A673 (cell line): ENCODE results near the gene FBXL7. TPM values are rescaled to one million over a fixed set of nuclear protein-coding genes. Genes with fewer than 3 reads are reported as not detected.

ENCODE experiments used
- BruUV-seq: library from RNA; stranded (reverse); fragments of 400-500 nt; replicated peaks from 2 replicates; lab custom pipeline; 2021; lab: Mats Ljungman, UMichigan
- CTCF ChIA-PET: fragments of 300-600 bp; sonication (Branson Sonifier 250); formaldehyde crosslinking; loops from one replicate; lab custom pipeline; 2022; ENCODE audit warnings: antibody characterized with exemption; lab: Charles Lee
- POLR2A ChIA-PET: fragments of 300-600 bp; sonication (Branson Sonifier 250); formaldehyde crosslinking; loops from one replicate; lab custom pipeline; 2022; ENCODE audit warnings: antibody characterized with exemption; ENCODE audit not compliant: low non-redundant PET; lab: Charles Lee
- DNase-seq: peaks from one replicate; pipeline ENCODE4 v3.0.0-alpha.2; 2015; ENCODE audit warnings: low spot score
- H3K27ac ChIP-seq: fragments of 200-600 bp; sonication (generic); 2 replicates; pipeline ENCODE4 v1.5.1; 2016; ENCODE audit warnings: mixed run types, low read depth, mild to moderate bottlenecking, mixed read lengths, antibody characterized with exemption, low read length; ENCODE audit not compliant: poor library complexity, severe bottlenecking
- H3K27me3 ChIP-seq: fragments of 200-600 bp; sonication (generic); replicated peaks from 2 replicates; pipeline ENCODE4 v1.6.1; 2017; ENCODE audit warnings: mixed run types, low read depth, mild to moderate bottlenecking, mixed read lengths, antibody characterized with exemption, low read length; ENCODE audit not compliant: insufficient read depth, poor library complexity
- H3K36me3 ChIP-seq: fragments of 200-600 bp; sonication (generic); 2 replicates; pipeline ENCODE4 v1.6.1; 2016; ENCODE audit warnings: mixed run types, mild to moderate bottlenecking, mixed read lengths, antibody characterized with exemption, low read length; ENCODE audit not compliant: insufficient read depth, poor library complexity, severe bottlenecking
- H3K4me1 ChIP-seq: fragments of 200-600 bp; sonication (generic); 2 replicates; pipeline ENCODE4 v1.6.1; 2017; ENCODE audit warnings: mixed run types, mild to moderate bottlenecking, mixed read lengths, antibody characterized with exemption, low read length; ENCODE audit not compliant: insufficient read depth, poor library complexity, severe bottlenecking
- H3K4me3 ChIP-seq: fragments of 200-600 bp; sonication (generic); 2 replicates; pipeline ENCODE4 v1.5.1; 2016; ENCODE audit warnings: low read depth, mixed run types, mild to moderate bottlenecking, mixed read lengths, low read length; ENCODE audit not compliant: poor library complexity, severe bottlenecking
- H3K9me3 ChIP-seq: fragments of 200-600 bp; sonication (generic); 2 replicates; pipeline ENCODE4 v1.6.1; 2016; ENCODE audit warnings: mixed run types, low read depth, mild to moderate bottlenecking, mixed read lengths, antibody characterized with exemption, low read length; ENCODE audit not compliant: poor library complexity, severe bottlenecking
- CTCF ChIP-seq: fragments of 300-800, 200-600 bp; sonication (generic); conservative IDR thresholded peaks from 2 replicates; pipeline ENCODE4 v1.5.1; 2017; ENCODE audit warnings: low read depth, mild to moderate bottlenecking, antibody characterized with exemption, low read length, moderate library complexity, mixed read lengths
- EZH2 ChIP-seq: fragments of 200-600 bp; sonication (generic); IDR thresholded peaks from 2 replicates; pipeline ENCODE4 v1.6.1; 2017; ENCODE audit warnings: borderline replicate concordance, low read depth, mild to moderate bottlenecking, mixed read lengths, antibody characterized with exemption, low read length; ENCODE audit not compliant: poor library complexity, severe bottlenecking
- intact Hi-C: fragments of 100-400 bp; cut with micrococcal nuclease; formaldehyde crosslinking; loops from one replicate; pipeline ENCODE4 v1.10.0; 2022; ENCODE audit not compliant: unreplicated experiment
- total RNA-seq: library from RNA; stranded (reverse); gene quantifications from 2 replicates; pipeline ENCODE4 v1.2.3, GENCODE V29; 2021

Gene FBXL7
- total RNA-seq, 1 experiment from 2014 or later, result 5.9 TPM

GRCh38 chr5:15948190-15948589 lies 448.2 kb downstream of the FBXL7 start:
- Histone ChIP-seq H3K9me3 (no peaks in the 10 kb centered on the region), H3K27ac (no peak overlapping the region), H3K4me1 (no peaks in the 10 kb centered on the region), H3K4me3 (no peak overlapping the region), H3K27me3 (no peaks in the 10 kb centered on the region), H3K36me3 (no peaks in the 10 kb centered on the region)
- ChIA-PET CTCF (no interaction called here), POLR2A (no interaction called here)
- TF ChIP-seq EZH2 (no peak), CTCF (no peak)
- intact Hi-C loops, result no loop called here
- no peak for DNase-seq
- BruUV-seq, result no TSS peak

- no TSS peak for BruUV-seq
- no peaks in the 10 kb centered on the region for H3K27me3 ChIP-seq
- no peak overlapping the region for H3K4me3 ChIP-seq
- CTCF ChIA-PET, result no interaction called here
- no peaks in the 10 kb centered on the region for H3K4me1 ChIP-seq
- POLR2A ChIA-PET, result no interaction called here
- intact Hi-C loops, result no loop called here
- no peak for TF ChIP-seq CTCF
- TF ChIP-seq EZH2, result no peak
- no peaks in the 10 kb centered on the region for H3K36me3 ChIP-seq
- no peak overlapping the region for H3K27ac ChIP-seq
- no peak for DNase-seq
- no peaks in the 10 kb centered on the region for H3K9me3 ChIP-seq
These were observed 451.1 kb downstream of the FBXL7 start for GRCh38 chr5:15951126-15951525.

- Histone ChIP-seq H3K4me1 (no peaks in the 10 kb centered on the region), H3K36me3 (no peaks in the 10 kb centered on the region), H3K27me3 (no peaks in the 10 kb centered on the region), H3K9me3 (no peaks in the 10 kb centered on the region), H3K4me3 (no peak overlapping the region), H3K27ac (no peak overlapping the region)
- POLR2A ChIA-PET, result no interaction called here
- no peak for DNase-seq
- CTCF ChIA-PET, result no interaction called here
- intact Hi-C loops, result no loop called here
- no peak for TF ChIP-seq CTCF
- no peak for TF ChIP-seq EZH2
- BruUV-seq, result no TSS peak
These were observed 451.6 kb downstream of the FBXL7 start for GRCh38 chr5:15951550-15951949.
